Adipose tissue (tissue), 3 donors: ENCODE results near the gene ME2. TPM values are rescaled to one million over a fixed set of nuclear protein-coding genes. Genes with fewer than 3 reads are reported as not detected.
A peak's percentile ranks its signal among the peaks of the same experiment; 100 is the strongest.
"Not testable (repeated sequence)": the region's sequence is repeated elsewhere in the genome, so short reads cannot be mapped to it uniquely, and the experiment has no call there.

Experiments
- H3K27ac ChIP-seq: one replicate; pipeline ENCODE4 v1.5.1; 2013; ENCODE audit warnings: low read depth, low read length
- WGBS, 3 donors: extraction: QIAGEN DNeasy Blood & Tissue Kit; methylation state at CpG; one replicate each; pipeline ENCODE4 v1.1.7; 2013; 5-methylcytosine and 5-hydroxymethylcytosine counted together
- polyA plus RNA-seq, 3 donors: library from polyadenylated mRNA; stranded (reverse); fragments of 200-250 nt; gene quantifications; one replicate each; pipeline ENCODE4 v1.2.3, GENCODE V29; 2013
- donor health status: healthy with polysubstance abuse.
- donor health status: Bipolar disorder and iron deficiency.
- donor health status: healthy.

The ME2 gene
- polyA plus RNA-seq, 3 donors: 14.4 to 24.4 (median 19.1) TPM

DNA sequence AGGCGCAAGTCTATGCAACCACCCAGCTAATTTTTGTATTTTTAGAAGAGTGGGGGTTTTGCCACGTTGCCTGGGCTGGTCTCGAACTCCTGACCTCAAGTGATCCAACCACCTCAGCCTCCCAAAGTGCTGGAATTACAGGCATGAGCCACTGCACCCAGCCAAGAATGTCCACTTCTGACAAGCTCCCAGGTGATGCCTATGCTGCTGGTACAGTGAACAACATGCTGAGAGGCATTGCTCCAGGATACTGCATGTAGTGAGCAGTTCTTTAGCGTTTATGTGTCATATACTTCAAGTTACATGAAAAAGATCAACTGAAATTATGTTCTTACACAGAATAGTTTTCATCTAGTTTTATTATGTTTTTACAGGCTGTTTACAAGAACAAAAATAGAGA lies 71.7 kb downstream of the ME2 start:
- no peak overlapping the region for H3K27ac ChIP-seq
- WGBS, 3 donors: 89 to 93% (median 93%) methylated on average over 4 of the region's 4 CpGs

DNA sequence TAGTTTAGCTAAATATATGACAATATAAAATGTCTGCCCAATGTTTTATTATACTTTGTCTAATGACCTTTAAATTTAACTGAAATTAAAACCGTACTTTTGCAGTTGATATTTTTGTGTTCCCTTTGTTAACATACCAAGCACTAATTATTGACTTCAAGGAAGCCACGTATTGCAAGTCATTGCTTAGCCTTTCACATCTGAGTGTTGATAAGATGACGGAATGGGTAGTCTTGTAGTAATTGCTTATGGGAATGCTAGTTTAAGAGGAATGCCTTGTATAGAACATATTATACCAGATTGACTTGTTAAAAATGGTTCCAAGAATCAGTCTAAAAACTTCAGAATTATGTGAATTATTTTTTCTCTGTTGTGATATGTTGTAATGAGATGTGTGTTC lies 74.9 kb downstream of the ME2 start:
- no peak overlapping the region for H3K27ac ChIP-seq
- 73 to 81% (median 78%) methylated on average over 3 of the region's 3 CpGs for WGBS, 3 donors

DNA sequence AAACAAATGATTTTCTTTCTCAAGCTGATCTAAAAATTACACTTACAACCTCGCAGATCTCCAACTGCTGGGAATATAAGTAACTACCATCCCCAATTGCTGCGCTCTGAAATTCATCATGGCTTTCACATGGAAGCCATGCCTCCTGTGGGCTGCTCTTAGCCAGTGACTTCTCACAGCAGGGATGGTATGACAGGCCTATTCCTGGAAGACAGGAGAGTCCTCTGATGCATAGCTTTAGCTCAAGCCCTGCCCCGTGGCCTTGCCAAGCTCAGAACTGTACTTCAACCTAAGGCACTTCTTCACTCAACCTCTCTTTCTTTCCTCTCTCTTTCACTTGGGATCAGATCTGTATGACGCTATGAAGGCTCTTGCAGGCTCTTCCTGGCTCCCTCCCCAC lies 76.3 kb downstream of the ME2 start:
- H3K27ac ChIP-seq: no peak overlapping the region
- 88 to 99% (median 89%) methylated on average over 4 of the region's 4 CpGs for WGBS, 3 donors

DNA sequence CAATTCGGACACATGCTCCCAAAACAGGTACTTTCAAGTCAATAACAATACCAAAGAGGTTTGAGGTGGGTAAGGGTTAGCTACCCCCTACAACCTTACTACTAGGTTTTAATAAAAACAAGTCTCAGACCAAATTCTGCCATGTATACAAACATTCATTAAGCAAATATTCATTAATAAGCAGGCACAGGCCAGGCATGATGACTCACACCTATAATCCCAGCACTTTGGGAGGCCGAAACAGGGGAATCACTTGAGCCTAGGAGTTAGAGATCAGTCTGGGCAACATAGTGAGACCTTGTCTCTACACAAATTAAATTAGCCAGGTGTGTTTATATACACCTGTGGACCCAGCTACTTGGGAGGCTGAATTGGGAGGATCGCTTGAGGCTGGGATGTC lies 77.2 kb downstream of the ME2 start:
- H3K27ac ChIP-seq: no peak overlapping the region
- 91 to 98% (median 94%) methylated on average over 3 of the region's 3 CpGs for WGBS, 3 donors

DNA sequence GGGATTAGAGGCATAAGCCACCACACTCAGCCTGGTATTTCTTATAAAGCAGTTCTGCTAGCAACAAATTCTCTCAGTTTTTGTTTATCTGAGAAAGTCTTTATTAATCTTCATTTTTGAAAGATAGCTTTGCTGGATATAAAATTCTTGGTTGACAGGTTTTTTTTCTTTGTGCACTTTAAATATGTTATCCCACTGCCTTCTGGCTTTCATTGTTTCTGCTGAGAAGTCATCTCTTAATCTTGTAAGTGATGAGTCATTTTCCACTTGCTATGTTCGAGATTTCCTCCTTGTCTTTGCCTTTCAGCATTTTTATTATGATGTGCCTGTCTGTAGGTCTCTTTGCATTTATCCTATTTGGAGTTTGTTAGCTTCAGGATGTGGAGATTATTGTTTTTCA lies 83.1 kb downstream of the ME2 start:
- no peak overlapping the region for H3K27ac ChIP-seq
- WGBS, 3 donors: 74 to 80% (median 79%) methylated on average over 1 of the region's 1 CpG

DNA sequence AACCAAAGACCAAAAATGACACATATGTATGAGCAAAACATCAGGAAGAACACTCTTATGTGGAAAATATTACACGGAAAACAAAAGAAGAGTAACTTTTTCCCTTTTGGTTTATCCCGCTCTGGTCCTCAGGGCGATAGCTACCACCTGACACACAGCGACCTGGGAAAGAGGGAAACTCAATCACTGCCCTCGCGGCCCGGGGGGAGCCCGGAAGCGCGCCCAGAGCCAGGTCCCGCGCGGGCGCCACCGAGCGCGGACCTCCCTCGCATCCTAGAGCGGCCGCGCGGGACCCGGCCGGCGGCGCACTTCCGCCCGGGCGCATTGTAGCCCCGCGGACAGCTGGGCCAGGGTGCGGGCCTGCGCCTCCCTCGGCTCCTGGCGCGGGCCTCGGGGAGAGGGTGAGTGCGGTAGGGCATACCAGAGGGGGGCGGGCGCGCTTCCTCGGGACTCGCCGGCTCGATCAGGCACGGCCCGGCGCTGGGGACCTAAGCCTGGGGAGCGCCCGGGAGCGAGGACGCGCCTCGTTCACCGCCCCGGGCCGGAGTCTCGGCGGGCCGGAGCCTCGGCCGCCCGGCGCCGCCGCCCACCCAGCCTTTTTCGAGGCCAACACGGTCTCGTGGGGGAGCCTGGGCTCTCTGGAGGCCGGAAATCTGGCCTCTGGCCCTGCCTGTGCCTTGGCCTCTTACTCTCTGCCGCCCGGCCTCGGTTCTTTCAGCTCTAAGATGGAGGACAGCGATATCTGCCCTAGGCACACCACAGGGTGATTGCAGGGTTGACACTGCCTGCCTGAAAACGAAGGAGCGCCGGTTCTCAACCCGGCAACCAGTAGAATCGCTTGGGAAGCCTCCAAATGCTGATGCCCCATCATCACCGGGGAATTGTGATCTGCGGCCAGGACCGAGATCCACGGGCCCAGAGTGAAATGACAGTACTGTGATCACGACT lies 89.1 kb downstream of the ME2 start, which contains the start of gene ELAC1:
TSS of gene ELAC1 (plus strand) at position 327 of the 948 bp plus-strand sequence. CDS start 6,365 bp downstream, outside the sequence.
- WGBS, 3 donors: 0% methylated on average over 74 to 84 of the region's 84 CpGs

DNA sequence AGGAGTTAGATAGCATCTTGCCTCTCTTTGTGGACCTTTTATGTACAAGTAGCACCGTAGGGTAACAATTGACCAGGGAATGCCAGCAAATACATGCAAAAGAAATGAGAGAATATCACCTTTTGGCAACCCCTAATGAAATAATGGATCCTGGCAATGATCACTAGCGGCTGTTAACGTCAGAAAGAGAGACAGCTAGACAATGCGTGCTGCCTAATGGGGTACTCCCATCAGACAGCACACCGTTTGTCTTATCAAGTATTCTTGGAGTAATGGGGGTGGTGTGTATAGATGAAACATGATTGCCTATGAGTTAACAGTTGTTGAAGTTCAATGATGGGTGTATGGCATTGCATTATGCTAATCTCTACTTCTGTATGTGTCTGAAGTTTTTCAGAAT lies 90.5 kb downstream of the ME2 start:
- 51 to 73% (median 68%) methylated on average over 5 of the region's 5 CpGs for WGBS, 3 donors
- no peak overlapping the region for H3K27ac ChIP-seq

More for the DNA sequence above, 89.1 kb downstream of the ME2 start, which contains the start of gene ELAC1:
- peak within 1 kb of the TSS; percentile 96 for H3K27ac ChIP-seq

DNA sequence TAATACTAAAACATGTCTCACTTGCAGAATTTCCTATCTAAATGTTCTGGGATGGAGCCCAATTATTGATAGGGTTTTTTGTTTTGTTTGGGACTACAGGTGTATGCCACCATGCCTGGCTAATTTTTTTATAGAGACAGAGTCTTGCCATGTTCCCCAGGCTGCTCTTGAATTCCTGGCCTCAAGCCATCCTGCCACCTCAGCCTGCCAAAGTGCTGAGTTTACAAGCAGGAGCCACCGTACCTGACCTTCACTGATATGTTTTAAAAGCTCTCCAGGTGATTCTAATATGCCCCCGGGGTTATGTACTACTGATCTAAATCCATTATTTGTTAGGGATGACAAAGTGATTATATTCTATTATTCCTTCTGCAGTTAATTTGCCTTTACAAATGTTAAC lies 91.1 kb downstream of the ME2 start:
- 23 to 64% (median 56%) methylated on average over 2 of the region's 2 CpGs for WGBS, 3 donors
- H3K27ac ChIP-seq: no peak overlapping the region

DNA sequence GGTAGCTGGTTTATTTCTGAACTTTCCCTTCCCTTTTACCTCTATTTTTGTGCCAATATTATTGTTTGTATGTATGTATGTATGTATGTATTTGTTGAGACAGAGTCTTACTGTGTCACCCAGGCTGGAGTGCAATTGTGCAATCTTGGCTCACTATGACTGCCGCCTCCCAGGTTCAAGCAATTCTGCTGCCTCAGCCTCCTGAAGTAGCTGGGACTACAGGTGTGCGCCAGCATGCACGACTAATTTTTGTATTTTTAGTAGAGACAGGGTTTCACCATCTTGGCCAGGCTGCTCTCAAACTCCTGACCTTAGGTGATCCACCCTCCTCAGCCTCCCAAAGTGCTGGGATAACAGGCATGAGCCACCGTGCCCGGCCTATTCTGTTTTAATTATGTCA lies 93.5 kb downstream of the ME2 start:
- not testable (repeated sequence) for H3K27ac ChIP-seq
- WGBS, 3 donors: 82 to 89% (median 85%) methylated on average over 5 of the region's 5 CpGs

DNA sequence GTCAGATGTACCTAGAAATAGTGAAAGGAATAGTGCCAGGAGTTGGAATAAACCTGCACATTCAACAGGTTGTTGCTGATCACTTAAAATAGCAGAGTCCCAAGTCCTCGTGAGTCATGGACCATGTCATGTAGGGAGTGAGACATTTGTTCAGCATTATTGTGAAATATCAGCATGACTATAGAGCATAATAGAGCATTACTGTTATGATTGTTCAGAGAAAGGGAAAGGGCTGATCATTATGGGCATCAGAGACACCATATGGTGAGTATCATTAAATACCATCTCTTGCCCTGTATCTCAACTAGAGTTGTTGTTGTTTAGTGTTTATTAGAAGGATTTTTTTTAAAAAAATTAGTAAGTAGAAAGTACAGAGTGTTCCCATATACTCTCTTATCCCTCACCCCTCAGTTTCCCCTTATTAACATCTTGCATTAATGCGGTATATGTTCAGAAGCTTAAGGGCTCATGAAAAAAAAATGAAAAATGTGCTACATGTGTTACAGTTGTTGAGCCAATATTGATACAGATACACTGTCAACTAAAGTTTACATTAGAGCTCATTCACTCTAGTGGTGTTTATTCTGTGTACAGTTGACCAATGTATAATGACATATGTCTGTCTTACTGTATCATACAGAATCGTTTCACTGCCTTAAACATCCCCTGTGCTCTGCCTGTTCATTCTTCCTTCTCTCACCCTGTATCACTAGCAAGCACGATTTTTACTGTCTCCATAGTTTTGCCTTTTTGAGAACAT lies 94.6 kb downstream of the ME2 start:
- H3K27ac ChIP-seq: no peak overlapping the region
- 69 to 86% (median 85%) methylated on average over 4 of the region's 4 CpGs for WGBS, 3 donors

DNA sequence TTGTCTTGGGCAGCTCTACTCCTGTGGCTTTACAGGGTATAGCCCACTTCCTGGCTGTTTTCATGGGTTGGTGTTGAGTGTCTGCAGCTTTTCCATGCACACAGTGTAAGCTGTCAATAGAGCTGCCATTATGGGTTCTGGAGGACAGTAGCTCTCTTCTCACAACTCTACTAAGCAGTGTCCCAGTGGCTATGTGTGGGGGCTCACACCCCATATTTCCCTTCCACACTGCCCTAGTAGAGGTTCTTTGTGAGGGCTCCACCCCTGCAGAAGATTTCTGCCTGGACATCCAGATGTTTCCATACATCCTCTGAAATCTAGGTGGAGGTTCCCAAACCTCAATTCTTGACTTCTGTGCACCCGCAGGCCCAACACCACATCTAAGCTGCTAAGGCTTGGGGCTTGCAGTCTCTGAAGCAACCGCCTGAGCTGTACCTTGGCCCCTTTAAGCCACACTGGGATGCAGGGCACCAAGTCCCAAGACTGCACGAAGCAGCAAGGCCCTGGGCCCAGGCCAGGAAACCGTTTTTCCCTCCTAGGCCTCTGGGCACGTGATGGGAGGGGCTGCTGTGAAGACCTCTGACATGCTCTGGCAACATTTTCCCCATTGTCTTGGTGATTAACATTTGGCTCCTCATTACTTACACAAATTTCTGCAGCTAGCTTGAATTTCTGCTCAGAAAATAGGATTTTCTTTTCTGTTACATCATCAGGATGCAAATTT lies 98.3 kb downstream of the ME2 start:
- no peak overlapping the region for H3K27ac ChIP-seq
- WGBS, 3 donors: 87 to 97% (median 95%) methylated on average over 5 of the region's 5 CpGs

DNA sequence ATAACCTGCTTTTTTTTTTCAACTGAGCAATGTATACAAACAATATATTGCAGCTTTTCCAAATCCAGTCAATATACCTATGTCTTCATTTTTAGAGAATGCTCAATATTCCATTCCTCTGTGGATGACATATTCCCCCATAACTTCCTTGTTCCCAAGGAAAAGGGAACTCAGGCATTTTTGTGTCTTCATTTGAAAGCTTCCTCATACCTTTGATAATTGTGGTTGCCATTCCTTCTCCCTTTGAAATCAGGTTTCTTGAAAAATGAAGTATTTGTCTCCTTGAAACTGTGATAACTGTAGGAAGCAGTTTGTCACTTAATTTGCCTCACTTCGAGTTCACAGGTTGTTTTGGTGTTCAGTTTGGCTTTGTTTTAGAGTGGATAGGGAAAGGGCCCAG lies 102.5 kb downstream of the ME2 start:
- H3K27ac ChIP-seq: no peak overlapping the region
- WGBS, 3 donors: 43 to 97% (median 82%) methylated on average over 1 of the region's 1 CpG

DNA sequence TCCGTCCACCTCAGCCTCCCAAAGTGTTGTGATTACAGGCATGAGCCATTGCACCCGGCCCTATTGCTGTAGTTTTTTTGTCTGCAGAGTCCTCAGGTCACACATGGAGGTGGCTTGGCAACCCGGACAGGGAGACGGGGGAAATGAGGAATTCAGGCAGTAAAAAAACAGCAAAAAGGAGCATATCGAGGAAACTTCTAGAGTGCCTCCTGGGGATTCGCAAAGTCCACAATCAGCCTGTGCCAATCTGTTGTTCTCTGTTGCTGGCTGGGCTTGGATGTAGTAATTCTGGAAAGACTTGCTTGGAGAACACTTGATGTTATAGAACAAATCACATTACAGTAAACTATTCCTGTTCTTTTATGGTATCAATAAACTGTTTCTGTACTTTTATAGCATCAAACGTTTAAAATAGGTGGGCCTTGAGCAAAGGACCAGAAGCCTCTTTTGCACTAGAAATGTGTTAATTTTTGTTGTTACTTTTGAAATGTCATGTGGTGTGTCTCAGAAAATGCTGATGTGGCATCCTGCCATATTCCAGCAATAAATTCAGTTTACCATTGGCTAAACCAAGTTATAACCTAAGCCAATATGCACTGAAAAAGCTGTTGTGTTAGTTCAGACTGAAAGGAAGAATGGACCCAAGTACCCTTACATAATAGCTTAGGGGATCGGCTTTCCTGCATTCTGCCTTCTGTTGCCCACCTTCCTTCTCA lies 103.3 kb downstream of the ME2 start:
- H3K27ac ChIP-seq: no peak overlapping the region
- WGBS, 3 donors: 81 to 89% (median 88%) methylated on average over 8 of the region's 8 CpGs

DNA sequence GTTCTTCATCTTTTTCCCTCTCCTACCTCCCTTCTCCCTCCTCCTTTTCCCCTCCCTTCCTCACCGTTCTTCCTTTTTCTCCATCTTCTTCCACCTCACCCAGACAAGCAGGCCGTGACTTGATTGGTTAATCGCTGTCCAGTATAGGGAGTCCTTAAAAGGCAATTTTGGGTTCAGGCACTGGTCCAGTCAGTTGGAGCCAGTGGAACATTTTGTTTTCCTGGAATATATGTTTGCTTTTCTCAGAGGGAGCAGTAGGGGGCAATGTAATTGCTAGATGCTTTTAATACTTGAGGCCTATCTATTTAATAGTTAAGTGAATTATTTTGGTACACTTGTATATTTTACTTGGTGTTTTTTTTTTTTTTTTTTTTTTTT lies 103.9 kb downstream of the ME2 start:
- H3K27ac ChIP-seq: no peak overlapping the region
- 88 to 94% (median 89%) methylated on average over 3 of the region's 3 CpGs for WGBS, 3 donors

DNA sequence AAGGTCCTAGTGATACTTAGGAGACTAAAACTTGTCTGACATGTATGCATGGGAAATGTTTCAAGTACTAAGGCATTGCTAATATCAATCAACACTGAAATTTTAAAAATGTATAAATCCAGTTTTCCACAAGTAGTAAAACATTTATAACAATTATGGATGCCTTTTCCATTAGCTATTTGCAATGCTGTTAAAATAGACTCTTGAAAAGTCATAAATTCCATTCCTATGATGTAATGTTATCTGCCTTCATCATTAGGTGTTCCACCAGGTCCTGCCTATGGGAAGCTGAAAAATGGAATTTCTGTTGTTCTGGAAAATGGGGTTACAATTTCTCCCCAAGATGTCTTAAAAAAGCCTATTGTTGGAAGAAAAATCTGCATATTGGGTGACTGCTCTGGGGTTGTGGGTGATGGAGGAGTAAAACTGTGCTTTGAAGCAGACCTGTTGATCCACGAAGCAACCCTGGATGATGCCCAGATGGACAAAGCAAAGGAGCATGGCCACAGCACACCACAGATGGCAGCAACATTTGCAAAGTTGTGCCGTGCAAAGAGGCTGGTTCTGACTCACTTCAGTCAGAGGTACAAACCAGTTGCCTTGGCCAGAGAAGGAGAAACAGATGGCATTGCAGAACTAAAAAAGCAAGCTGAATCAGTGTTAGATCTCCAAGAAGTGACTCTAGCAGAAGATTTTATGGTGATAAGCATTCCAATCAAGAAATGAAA lies 107.6 kb downstream of the ME2 start:
- no peak overlapping the region for H3K27ac ChIP-seq
- 93% methylated on average over 2 of the region's 2 CpGs for WGBS, 3 donors

DNA sequence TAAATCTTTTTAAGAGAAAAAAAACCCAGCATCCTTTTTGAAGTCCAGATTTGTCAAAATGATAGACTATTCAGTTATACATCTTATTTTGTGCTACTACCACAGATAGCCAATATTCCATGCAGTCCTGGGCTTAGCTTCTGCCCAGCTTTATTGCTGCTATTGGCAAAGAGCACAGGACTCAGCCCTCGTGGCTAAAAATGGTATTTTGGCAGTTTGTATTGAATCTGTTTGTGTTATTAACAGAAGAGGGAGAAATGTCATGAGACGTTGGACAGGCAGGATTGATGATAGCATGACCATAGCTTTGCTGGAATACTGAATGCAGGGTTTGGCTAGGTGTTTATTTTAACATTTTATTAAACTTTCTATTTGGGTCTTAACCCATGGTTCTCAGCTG lies 108.3 kb downstream of the ME2 start:
- WGBS, 3 donors: 48 to 54% (median 53%) methylated on average over 2 of the region's 2 CpGs
- H3K27ac ChIP-seq: no peak overlapping the region

DNA sequence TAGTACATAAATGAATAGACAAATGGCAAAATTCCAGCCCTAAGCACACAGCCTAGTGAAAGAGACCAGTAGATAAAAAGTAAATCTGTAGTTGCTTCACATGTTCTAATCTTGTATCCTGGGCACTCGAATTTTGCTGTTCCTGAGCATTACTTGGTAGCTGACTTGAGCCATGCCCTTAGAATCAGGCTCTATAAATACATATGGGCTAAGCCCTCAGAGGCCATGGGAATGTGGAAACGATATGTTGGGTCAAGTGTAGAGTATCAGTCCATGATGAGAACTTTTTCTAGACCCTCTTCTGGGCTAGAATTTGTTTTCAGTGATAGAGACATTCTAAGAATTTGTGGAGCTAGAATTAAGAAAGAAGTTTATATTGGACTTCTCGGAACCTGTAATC lies 110.8 kb downstream of the ME2 start:
- WGBS, 3 donors: 93 to 95% (median 93%) methylated on average over 3 of the region's 3 CpGs
- no peak overlapping the region for H3K27ac ChIP-seq

DNA sequence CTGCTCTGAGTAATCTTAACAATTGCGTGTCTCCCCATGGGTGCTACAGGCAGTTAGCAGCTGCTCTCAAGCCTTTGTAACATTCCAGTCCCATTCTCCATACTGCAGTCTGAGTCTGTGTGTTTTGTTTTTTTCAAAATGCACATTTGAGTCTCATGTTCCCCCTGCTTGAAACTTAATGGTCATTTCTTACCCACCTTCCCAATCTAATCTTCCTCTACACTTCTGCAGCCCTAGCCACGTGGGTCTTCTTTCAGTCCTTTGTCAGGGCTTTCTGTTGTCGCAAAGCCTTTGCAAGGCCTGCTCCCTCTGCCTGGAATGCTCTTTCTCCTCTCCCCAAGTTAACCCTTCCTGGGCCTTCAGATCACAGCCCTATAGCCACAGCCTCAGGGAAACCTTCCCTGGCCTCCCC lies 113.4 kb downstream of the ME2 start:
- 70 to 86% (median 80%) methylated on average over 3 of the region's 3 CpGs for WGBS, 3 donors
- H3K27ac ChIP-seq: no peak overlapping the region
